ENCODE results near the gene EHD1. TPM values are rescaled to one million over a fixed set of nuclear protein-coding genes. Genes with fewer than 3 reads are reported as not detected.

EHD1 gene
- polyA plus RNA-seq, 2 of the 4 experiments (the other 2 are of a cell fraction) = 25.9 to 37.8 TPM

DNA sequence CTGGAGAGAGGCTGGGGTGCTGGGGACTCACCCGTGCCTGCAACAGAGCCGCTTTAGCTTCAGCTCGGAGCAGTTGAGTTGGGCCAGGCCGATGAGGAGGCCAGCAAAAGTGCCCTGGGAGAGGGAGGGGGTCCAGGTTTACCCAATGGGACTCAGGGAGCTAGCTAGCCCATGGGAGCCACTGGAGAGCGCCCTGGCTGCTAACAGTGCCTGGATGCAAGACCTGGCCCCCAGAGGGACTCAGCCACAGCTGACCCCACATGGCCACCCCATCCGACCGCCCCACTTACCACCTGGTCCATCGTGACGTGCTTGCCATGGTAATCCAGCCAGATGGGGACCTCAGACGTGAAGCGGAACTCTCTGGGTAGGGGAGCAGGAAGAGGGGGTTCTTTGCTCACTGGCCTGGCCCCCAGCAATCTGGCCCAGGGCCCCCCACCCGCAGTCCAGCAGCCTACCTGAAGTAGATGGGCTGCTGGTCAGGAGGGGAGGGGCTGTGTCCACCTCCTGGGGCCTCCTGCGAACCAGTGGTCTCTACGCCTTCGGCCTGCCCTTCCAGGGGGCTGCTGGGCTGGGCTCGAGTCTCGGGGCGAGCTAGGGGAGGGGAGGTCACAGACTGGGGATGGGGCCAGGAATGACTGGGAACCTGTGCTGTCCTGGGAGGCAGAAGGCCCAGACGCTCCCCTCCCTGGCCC lies 19.1 kb upstream of the EHD1 start:
- Histone ChIP-seq H3K9me3 (no peaks in the 10 kb centered on the region), H3K4me3 (no peak overlapping the region), H3K4me2 (no peak overlapping the region), H3K4me1 (peaks cover 25% of the 10 kb centered on the region), H3K27ac (no peak overlapping the region)
- ChIA-PET POLR2A (no interaction called here), CTCF (interaction anchor here (0.7 to 31.5 kb wide), 8 partner anchors 10 to 99 kb away, joined by 3 to 1607 read pairs (median 9); partner anchors contain the start of genes ATG2A, BATF2, CDC42BPG and EHD1)
- TF ChIP-seq PHF8 (IDR thresholded peaks at IDR 0.05; ENCODE audit: borderline replicate concordance, low read depth) = no peak
- TF ChIP-seq ZNF302 (CRISPR knock-in tag; IDR thresholded peaks at IDR 0.05) = no peak
- TF ChIP-seq MAFK (IDR thresholded peaks at IDR 0.05; ENCODE audit: partially characterized antibody) = no peak
- no peak for TF ChIP-seq SMC3 (IDR thresholded peaks at IDR 0.05)
- TF ChIP-seq, protein P1, sequence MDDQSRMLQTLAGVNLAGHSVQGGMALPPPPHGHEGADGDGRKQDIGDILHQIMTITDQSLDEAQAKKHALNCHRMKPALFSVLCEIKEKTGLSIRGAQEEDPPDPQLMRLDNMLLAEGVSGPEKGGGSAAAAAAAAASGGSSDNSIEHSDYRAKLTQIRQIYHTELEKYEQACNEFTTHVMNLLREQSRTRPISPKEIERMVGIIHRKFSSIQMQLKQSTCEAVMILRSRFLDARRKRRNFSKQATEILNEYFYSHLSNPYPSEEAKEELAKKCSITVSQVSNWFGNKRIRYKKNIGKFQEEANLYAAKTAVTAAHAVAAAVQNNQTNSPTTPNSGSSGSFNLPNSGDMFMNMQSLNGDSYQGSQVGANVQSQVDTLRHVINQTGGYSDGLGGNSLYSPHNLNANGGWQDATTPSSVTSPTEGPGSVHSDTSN (IDR thresholded peaks at IDR 0.05) = no peak
- no peak for TF ChIP-seq KDM1A (IDR thresholded peaks at IDR 0.05; ENCODE audit: low read depth)
- TF ChIP-seq NFE2L2 (conservative IDR thresholded peaks at IDR 0.05; ENCODE audit: low read length) = no peak
- no peak for TF ChIP-seq FOSL2 (IDR thresholded peaks at IDR 0.05)
- TF ChIP-seq FOSL2 (CRISPR knock-in tag; IDR thresholded peaks at IDR 0.05) = no peak
- FAIRE-seq (no peak), ATAC-seq (no peak), DNase-seq (ENCODE audit: low read depth in 1 of 2, low spot score in 1 of 2) (no peak)
- 97% methylated on average over 15 of the region's 19 CpGs for whole genome bisulfite sequencing (ENCODE audit: missing lambda C conversion rate)

DNA sequence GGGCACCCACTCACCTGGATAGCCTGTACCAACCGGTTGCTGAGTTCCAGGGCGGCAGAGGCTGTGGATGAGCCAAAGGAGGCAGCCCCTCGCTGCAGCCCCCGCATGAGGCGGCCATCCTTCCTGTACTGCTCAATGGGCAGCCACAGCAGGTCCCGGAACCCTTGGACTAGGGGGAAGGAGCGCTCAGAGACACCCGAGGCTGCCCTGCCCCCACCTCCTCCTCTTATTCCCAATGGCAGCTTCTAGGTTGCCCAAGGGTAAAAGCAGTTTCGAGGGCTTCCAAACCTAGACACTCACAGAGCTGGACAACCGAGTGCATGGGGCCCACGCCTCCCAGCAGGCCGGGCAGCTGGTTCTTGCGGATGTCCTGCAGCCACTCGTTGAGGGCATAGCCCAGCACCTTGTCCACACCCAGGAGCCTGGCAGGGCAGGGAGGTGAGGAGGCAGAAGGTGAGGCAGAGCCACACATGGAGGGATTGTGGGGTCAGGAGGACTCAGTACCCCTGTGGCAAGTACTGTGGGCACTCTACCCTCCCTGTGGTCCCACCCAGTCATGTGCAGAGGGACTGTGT lies 18.1 kb upstream of the EHD1 start:
- no peak for FAIRE-seq
- Histone ChIP-seq H3K4me1 (peaks cover 34% of the 10 kb centered on the region), H3K27ac (no peak overlapping the region), H3K4me2 (no peak overlapping the region), H3K9me3 (no peaks in the 10 kb centered on the region), H3K4me3 (no peak overlapping the region)
- 81% methylated on average over 12 of the region's 14 CpGs for WGBS (ENCODE audit: missing lambda C conversion rate)
- ChIA-PET POLR2A (interaction anchor here (0.6 kb wide), 1 partner anchor 102 kb away, joined by 3 read pairs; no protein-coding TSS in a partner anchor), CTCF (interaction anchor here (0.7 to 31.5 kb wide), 11 partner anchors 10 to 118 kb away, joined by 3 to 1607 read pairs (median 4); partner anchors contain the start of genes ARL2, ATG2A, BATF2 and CDC42BPG)
- ATAC-seq = no peak
- DNase-seq (ENCODE audit: low read depth in 1 of 2, low spot score in 1 of 2) = no peak
- TF ChIP-seq, protein P2, sequence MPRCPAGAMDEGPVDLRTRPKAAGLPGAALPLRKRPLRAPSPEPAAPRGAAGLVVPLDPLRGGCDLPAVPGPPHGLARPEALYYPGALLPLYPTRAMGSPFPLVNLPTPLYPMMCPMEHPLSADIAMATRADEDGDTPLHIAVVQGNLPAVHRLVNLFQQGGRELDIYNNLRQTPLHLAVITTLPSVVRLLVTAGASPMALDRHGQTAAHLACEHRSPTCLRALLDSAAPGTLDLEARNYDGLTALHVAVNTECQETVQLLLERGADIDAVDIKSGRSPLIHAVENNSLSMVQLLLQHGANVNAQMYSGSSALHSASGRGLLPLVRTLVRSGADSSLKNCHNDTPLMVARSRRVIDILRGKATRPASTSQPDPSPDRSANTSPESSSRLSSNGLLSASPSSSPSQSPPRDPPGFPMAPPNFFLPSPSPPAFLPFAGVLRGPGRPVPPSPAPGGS (IDR thresholded peaks at IDR 0.05) = no peak
- TF ChIP-seq SREBF2 (IDR thresholded peaks at IDR 0.05) (no peak), EHF (CRISPR knock-in tag; IDR thresholded peaks at IDR 0.05) (no peak), ZSCAN20 (CRISPR knock-in tag; IDR thresholded peaks at IDR 0.05) (no peak), GATA3 (IDR thresholded peaks at IDR 0.05; ENCODE audit: borderline replicate concordance) (no peak), POLR2AphosphoS2 (conservative IDR thresholded peaks at IDR 0.05; ENCODE audit: low read length) (no peak), CHD2 (IDR thresholded peaks at IDR 0.05; ENCODE audit: low read length, partially characterized antibody) (no peak), HEYL (CRISPR knock-in tag; IDR thresholded peaks at IDR 0.05) (no peak), KDM5A (IDR thresholded peaks at IDR 0.05) (no peak), ESRRA (IDR thresholded peaks at IDR 0.05; ENCODE audit: borderline replicate concordance, low read length) (no peak), CHD4 (IDR thresholded peaks at IDR 0.05; ENCODE audit: borderline replicate concordance) (no peak), FOXS1 (CRISPR knock-in tag; IDR thresholded peaks at IDR 0.05) (no peak), NR3C1 (IDR thresholded peaks at IDR 0.05) (no peak), MYC (IDR thresholded peaks at IDR 0.05; ENCODE audit: borderline replicate concordance, low read length) (no peak), JUNB (IDR thresholded peaks at IDR 0.05) (no peak)
- TF ChIP-seq, protein P3, sequence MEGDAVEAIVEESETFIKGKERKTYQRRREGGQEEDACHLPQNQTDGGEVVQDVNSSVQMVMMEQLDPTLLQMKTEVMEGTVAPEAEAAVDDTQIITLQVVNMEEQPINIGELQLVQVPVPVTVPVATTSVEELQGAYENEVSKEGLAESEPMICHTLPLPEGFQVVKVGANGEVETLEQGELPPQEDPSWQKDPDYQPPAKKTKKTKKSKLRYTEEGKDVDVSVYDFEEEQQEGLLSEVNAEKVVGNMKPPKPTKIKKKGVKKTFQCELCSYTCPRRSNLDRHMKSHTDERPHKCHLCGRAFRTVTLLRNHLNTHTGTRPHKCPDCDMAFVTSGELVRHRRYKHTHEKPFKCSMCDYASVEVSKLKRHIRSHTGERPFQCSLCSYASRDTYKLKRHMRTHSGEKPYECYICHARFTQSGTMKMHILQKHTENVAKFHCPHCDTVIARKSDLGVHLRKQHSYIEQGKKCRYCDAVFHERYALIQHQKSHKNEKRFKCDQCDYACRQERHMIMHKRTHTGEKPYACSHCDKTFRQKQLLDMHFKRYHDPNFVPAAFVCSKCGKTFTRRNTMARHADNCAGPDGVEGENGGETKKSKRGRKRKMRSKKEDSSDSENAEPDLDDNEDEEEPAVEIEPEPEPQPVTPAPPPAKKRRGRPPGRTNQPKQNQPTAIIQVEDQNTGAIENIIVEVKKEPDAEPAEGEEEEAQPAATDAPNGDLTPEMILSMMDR (IDR thresholded peaks at IDR 0.05) = no peak
- TF ChIP-seq, protein P4, sequence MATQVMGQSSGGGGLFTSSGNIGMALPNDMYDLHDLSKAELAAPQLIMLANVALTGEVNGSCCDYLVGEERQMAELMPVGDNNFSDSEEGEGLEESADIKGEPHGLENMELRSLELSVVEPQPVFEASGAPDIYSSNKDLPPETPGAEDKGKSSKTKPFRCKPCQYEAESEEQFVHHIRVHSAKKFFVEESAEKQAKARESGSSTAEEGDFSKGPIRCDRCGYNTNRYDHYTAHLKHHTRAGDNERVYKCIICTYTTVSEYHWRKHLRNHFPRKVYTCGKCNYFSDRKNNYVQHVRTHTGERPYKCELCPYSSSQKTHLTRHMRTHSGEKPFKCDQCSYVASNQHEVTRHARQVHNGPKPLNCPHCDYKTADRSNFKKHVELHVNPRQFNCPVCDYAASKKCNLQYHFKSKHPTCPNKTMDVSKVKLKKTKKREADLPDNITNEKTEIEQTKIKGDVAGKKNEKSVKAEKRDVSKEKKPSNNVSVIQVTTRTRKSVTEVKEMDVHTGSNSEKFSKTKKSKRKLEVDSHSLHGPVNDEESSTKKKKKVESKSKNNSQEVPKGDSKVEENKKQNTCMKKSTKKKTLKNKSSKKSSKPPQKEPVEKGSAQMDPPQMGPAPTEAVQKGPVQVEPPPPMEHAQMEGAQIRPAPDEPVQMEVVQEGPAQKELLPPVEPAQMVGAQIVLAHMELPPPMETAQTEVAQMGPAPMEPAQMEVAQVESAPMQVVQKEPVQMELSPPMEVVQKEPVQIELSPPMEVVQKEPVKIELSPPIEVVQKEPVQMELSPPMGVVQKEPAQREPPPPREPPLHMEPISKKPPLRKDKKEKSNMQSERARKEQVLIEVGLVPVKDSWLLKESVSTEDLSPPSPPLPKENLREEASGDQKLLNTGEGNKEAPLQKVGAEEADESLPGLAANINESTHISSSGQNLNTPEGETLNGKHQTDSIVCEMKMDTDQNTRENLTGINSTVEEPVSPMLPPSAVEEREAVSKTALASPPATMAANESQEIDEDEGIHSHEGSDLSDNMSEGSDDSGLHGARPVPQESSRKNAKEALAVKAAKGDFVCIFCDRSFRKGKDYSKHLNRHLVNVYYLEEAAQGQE (IDR thresholded peaks at IDR 0.05) = no peak
- TF ChIP-seq, protein P5, sequence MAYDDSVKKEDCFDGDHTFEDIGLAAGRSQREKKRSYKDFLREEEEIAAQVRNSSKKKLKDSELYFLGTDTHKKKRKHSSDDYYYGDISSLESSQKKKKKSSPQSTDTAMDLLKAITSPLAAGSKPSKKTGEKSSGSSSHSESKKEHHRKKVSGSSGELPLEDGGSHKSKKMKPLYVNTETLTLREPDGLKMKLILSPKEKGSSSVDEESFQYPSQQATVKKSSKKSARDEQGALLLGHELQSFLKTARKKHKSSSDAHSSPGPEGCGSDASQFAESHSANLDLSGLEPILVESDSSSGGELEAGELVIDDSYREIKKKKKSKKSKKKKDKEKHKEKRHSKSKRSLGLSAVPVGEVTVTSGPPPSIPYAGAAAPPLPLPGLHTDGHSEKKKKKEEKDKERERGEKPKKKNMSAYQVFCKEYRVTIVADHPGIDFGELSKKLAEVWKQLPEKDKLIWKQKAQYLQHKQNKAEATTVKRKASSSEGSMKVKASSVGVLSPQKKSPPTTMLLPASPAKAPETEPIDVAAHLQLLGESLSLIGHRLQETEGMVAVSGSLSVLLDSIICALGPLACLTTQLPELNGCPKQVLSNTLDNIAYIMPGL (CRISPR knock-in tag; IDR thresholded peaks at IDR 0.05; ENCODE audit: borderline replicate concordance) = no peak
- TF ChIP-seq, protein P6, sequence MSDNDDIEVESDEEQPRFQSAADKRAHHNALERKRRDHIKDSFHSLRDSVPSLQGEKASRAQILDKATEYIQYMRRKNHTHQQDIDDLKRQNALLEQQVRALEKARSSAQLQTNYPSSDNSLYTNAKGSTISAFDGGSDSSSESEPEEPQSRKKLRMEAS (IDR thresholded peaks at IDR 0.05) = no peak

All from A549 (cell line).